Parathyroid adenoma (tissue), 2 donors: ENCODE results near the gene SHE.
A peak's percentile ranks its signal among the peaks of the same experiment; 100 is the strongest.

Source experiments
- H2AFZ ChIP-seq: fragments of 300-600 bp; sonication (generic); one replicate; pipeline ENCODE4 v1.7.0; 2017; ENCODE audit warnings: antibody characterized with exemption, mild to moderate bottlenecking
- H3K27ac ChIP-seq: fragments of 300-600 bp; sonication (generic); one replicate; pipeline ENCODE4 v1.7.0; 2017
- H3K27me3 ChIP-seq: fragments of 300-600 bp; sonication (generic); one replicate; pipeline ENCODE4 v1.7.0; 2017; ENCODE audit warnings: low read length; ENCODE audit not compliant: control insufficient read depth, insufficient read depth
- H3K36me3 ChIP-seq: fragments of 300-600 bp; sonication (generic); one replicate; pipeline ENCODE4 v1.7.0; 2017; ENCODE audit warnings: low read length; ENCODE audit not compliant: control insufficient read depth, insufficient read depth
- H3K4me1 ChIP-seq: fragments of 300-600 bp; sonication (generic); one replicate; pipeline ENCODE4 v1.7.0; 2017; ENCODE audit warnings: control low read depth
- H3K4me2 ChIP-seq: fragments of 300-600 bp; sonication (generic); one replicate; pipeline ENCODE4 v1.7.0; 2017; ENCODE audit warnings: low read length
- H3K4me3 ChIP-seq: fragments of 300-600 bp; sonication (generic); one replicate; pipeline ENCODE4 v1.7.0; 2017; ENCODE audit warnings: low read depth, low read length
- H3K79me2 ChIP-seq: fragments of 300-600 bp; sonication (generic); one replicate; pipeline ENCODE4 v1.7.0; 2017; ENCODE audit warnings: control low read depth
- H3K9ac ChIP-seq: fragments of 300-600 bp; sonication (generic); one replicate; pipeline ENCODE4 v1.7.0; 2017; ENCODE audit warnings: mild to moderate bottlenecking
- H3K9me3 ChIP-seq: fragments of 300-600 bp; sonication (generic); one replicate; pipeline ENCODE4 v1.7.0; 2017; ENCODE audit warnings: low read length; ENCODE audit not compliant: control insufficient read depth
- CTCF ChIP-seq: fragments of 300-600 bp; sonication (generic); IDR thresholded peaks from one replicate; pipeline ENCODE4 v1.7.0; 2017; ENCODE audit warnings: antibody characterized with exemption, mild to moderate bottlenecking
- donor health status: primary hyperparathyroidism.

SHE gene

GRCh38 chr1:154548028-154548427 lies 45.8 kb upstream of the SHE start:
- Histone ChIP-seq H3K36me3 (no peaks in the 10 kb centered on the region), H3K79me2 (no peaks in the 10 kb centered on the region), H3K27me3 (no peaks in the 10 kb centered on the region), H3K27ac (no peak overlapping the region), H3K9ac (no peak overlapping the region), H2AFZ (no peak overlapping the region), H3K4me2 (no peak overlapping the region), H3K4me1 (no peaks in the 10 kb centered on the region), H3K9me3 (no peaks in the 10 kb centered on the region), H3K4me3 (no peak overlapping the region)
- TF ChIP-seq CTCF, result no peak

GRCh38 chr1:154547105-154547732 lies 45.0 kb upstream of the SHE start:
- H3K4me2 ChIP-seq, result no peak overlapping the region
- no peak overlapping the region for H2AFZ ChIP-seq
- H3K36me3 ChIP-seq, result no peaks in the 10 kb centered on the region
- H3K4me3 ChIP-seq, result no peak overlapping the region
- H3K4me1 ChIP-seq, result no peaks in the 10 kb centered on the region
- no peak overlapping the region for H3K9ac ChIP-seq
- TF ChIP-seq CTCF, result no peak
- H3K79me2 ChIP-seq, result no peaks in the 10 kb centered on the region
- H3K9me3 ChIP-seq, result no peaks in the 10 kb centered on the region
- no peak overlapping the region for H3K27ac ChIP-seq
- H3K27me3 ChIP-seq, result no peaks in the 10 kb centered on the region

- Histone ChIP-seq H3K79me2 (no peaks in the 10 kb centered on the region), H3K27me3 (no peaks in the 10 kb centered on the region), H3K4me3 (no peak overlapping the region), H3K4me2 (no peak overlapping the region), H3K9ac (no peak overlapping the region), H3K9me3 (no peaks in the 10 kb centered on the region), H3K36me3 (no peaks in the 10 kb centered on the region), H2AFZ (no peak overlapping the region), H3K4me1 (no peaks in the 10 kb centered on the region), H3K27ac (no peak overlapping the region)
- peak; percentile 27 for TF ChIP-seq CTCF
Measured at GRCh38 chr1:154546264-154547063, 44.3 kb upstream of the SHE start.

GRCh38 chr1:154541231-154541630 lies 39.0 kb upstream of the SHE start:
- Histone ChIP-seq H3K27ac (no peak overlapping the region), H3K4me2 (no peak overlapping the region), H2AFZ (no peak overlapping the region), H3K27me3 (no peaks in the 10 kb centered on the region), H3K36me3 (no peaks in the 10 kb centered on the region), H3K9me3 (no peaks in the 10 kb centered on the region), H3K9ac (no peak overlapping the region), H3K4me3 (no peak overlapping the region), H3K79me2 (no peaks in the 10 kb centered on the region), H3K4me1 (no peaks in the 10 kb centered on the region)
- no peak for TF ChIP-seq CTCF
